Lower lobe of right lung (tissue), 2 donors: ENCODE measurements around the gene FGF14. TPM values are rescaled to one million over a fixed set of nuclear protein-coding genes. Genes with fewer than 3 reads are reported as not detected.

ENCODE experiments used
- ATAC-seq, 2 donors: fragments of 200-7000 bp; cut with Tn5 transposase; one replicate each; pipeline ENCODE4 v1.9.1; 2020 to 2022; ENCODE audit warnings: mild to moderate bottlenecking in 2 of 2, moderate library complexity in 2 of 2
- DNase-seq: peaks from one replicate; pipeline ENCODE4 v3.0.0-alpha.2; 2020
- H3K27ac ChIP-seq: fragments of 200-600 bp; one replicate; pipeline ENCODE4 v1.8.0; 2022
- H3K27me3 ChIP-seq: fragments of 200-600 bp; one replicate; pipeline ENCODE4 v1.8.0; 2022; ENCODE audit warnings: low read depth
- H3K36me3 ChIP-seq: fragments of 200-600 bp; one replicate; pipeline ENCODE4 v1.8.0; 2022; ENCODE audit warnings: mild to moderate bottlenecking
- H3K4me1 ChIP-seq: fragments of 200-600 bp; one replicate; pipeline ENCODE4 v1.8.0; 2022
- H3K4me3 ChIP-seq: fragments of 200-600 bp; one replicate; pipeline ENCODE4 v1.8.0; 2022; ENCODE audit warnings: mild to moderate bottlenecking
- H3K9me3 ChIP-seq: fragments of 200-600 bp; one replicate; pipeline ENCODE4 v1.8.0; 2022
- intact Hi-C: fragments of 100-400 bp; cut with DNase I; formaldehyde crosslinking; loops from one replicate; pipeline ENCODE4 v1.11.0; 2022
- total RNA-seq: library from RNA; stranded (reverse); fragmentation: NEBNext Ultra II Directional; extraction: Animal tissue kit (Norgen Biotek cat#: 25700); gene quantifications from one replicate; pipeline ENCODE4 v1.2.1, GENCODE V29; 2021
- TF ChIP-seq, protein P1 (sequence below): fragments of 200-600 bp; IDR thresholded peaks from one replicate; pipeline ENCODE4 v1.8.0; 2022; ENCODE audit warnings: antibody characterized with exemption, mild to moderate bottlenecking
- donor health status: DM: no; HTN: yes; CAD: no; lungs with severe emphysema.

Gene FGF14
- total RNA-seq, 1 donor from 2014 or later: 5.0 TPM

DNA sequence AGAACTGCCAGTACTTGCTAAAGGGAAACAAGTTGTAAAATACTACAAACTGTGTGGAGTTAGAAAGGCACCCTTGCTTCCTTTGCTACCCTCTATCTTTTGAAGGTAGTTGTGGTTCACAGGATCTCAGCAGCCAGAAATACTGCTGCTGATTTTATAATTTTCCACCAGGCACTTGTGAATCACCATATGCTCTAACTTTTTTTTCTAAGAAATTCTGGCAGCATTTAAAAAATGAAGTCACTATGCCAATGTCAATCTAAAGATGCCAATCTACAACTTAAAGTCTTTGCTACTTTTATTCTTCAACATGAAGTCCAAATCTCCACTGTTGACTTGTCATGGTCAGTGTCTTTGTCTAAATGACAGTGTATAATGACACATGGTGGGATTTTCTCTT, 621.6 kb downstream of the FGF14 start:
- Histone ChIP-seq H3K4me3 (no peak overlapping the region), H3K9me3 (no peaks in the 10 kb centered on the region), H3K36me3 (no peaks in the 10 kb centered on the region), H3K27me3 (no peaks in the 10 kb centered on the region), H3K27ac (no peak overlapping the region), H3K4me1 (no peaks in the 10 kb centered on the region)
- no peak for DNase-seq
- intact Hi-C loops: no loop called here
- TF ChIP-seq, protein P1, sequence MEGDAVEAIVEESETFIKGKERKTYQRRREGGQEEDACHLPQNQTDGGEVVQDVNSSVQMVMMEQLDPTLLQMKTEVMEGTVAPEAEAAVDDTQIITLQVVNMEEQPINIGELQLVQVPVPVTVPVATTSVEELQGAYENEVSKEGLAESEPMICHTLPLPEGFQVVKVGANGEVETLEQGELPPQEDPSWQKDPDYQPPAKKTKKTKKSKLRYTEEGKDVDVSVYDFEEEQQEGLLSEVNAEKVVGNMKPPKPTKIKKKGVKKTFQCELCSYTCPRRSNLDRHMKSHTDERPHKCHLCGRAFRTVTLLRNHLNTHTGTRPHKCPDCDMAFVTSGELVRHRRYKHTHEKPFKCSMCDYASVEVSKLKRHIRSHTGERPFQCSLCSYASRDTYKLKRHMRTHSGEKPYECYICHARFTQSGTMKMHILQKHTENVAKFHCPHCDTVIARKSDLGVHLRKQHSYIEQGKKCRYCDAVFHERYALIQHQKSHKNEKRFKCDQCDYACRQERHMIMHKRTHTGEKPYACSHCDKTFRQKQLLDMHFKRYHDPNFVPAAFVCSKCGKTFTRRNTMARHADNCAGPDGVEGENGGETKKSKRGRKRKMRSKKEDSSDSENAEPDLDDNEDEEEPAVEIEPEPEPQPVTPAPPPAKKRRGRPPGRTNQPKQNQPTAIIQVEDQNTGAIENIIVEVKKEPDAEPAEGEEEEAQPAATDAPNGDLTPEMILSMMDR: no peak
- ATAC-seq: no peak

DNA sequence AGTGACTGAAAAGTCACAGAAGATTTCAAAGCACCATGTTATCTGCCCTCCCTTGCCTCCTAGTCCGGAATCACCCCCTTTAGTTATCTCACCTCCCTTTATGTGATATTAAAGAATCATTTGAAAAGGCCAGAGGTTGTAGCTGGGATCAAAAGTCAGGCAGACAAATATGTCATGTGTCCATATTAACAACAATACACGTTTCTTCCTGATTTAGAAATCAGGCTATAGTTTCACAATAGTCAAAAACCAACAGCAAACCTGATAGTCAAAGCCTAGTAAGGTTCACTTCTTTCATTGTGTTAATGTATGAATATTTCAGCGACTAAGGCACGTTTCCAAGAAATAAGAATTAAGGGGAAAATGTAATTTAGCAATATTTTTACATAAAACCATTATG, 622.7 kb downstream of the FGF14 start:
- no peak overlapping the region for H3K27ac ChIP-seq
- H3K36me3 ChIP-seq: no peaks in the 10 kb centered on the region
- H3K4me3 ChIP-seq: no peak overlapping the region

GRCh38 chr13:101775267-101775666, 626.6 kb downstream of the FGF14 start:
- no peak for ATAC-seq

More for the DNA sequence above, 622.7 kb downstream of the FGF14 start:
- no peak for ATAC-seq
- DNase-seq: no peak
- TF ChIP-seq, protein P1: no peak
- no peaks in the 10 kb centered on the region for H3K4me1 ChIP-seq
- H3K27me3 ChIP-seq: no peaks in the 10 kb centered on the region
- no peaks in the 10 kb centered on the region for H3K9me3 ChIP-seq
- intact Hi-C loops: no loop called here

DNA sequence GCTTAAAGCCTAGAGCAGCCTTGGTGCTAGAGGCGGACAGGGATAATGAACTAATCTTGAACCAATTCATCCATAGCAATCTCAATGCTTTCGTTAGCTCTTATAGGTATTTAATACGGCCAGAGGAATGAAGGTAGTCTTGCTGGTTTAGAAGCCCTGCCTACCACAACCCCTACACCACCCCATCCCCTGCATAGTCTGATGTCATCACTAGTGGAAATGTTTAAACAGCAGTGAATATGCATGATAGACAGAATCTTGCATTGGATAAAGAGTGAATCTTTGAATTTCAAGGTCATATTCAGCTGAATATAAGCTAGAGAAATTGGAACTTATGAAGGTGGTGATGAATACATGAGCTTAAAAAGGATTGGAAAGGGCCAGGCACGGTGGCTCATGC, 627.5 kb downstream of the FGF14 start:
- Histone ChIP-seq H3K9me3 (no peaks in the 10 kb centered on the region), H3K27me3 (no peaks in the 10 kb centered on the region), H3K4me3 (no peak overlapping the region), H3K36me3 (no peaks in the 10 kb centered on the region), H3K4me1 (no peaks in the 10 kb centered on the region), H3K27ac (no peak overlapping the region)
- DNase-seq (no peak), ATAC-seq (no peak)
- intact Hi-C loops: no loop called here
- TF ChIP-seq, protein P1: no peak

More at GRCh38 chr13:101775267-101775666, 626.6 kb downstream of the FGF14 start:
- H3K9me3 ChIP-seq: no peaks in the 10 kb centered on the region
- intact Hi-C loops: no loop called here
- TF ChIP-seq, protein P1: no peak
- H3K27ac ChIP-seq: no peak overlapping the region
- H3K27me3 ChIP-seq: no peaks in the 10 kb centered on the region
- DNase-seq: no peak
- no peaks in the 10 kb centered on the region for H3K36me3 ChIP-seq
- H3K4me1 ChIP-seq: no peaks in the 10 kb centered on the region
- H3K4me3 ChIP-seq: no peak overlapping the region

DNA sequence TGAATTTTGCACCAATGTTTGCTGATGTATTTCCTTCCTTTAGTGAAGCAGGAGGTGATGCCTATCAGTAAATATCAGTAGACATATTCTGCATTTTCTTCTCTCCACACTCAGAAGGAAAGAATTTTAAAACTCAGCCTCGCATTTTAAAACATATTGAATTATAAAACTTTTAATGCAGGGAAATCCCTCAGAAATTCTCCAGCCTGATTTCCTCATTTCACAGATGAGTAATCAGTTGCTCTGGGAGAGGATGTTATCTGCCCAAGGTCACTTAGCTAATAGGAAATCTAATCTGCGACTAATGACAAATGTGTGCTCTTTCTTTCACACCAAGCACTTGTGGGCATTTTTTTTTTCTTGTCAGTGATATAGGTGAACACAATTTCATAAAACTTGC, 628.8 kb downstream of the FGF14 start:
- ATAC-seq: no peak
- Histone ChIP-seq H3K9me3 (no peaks in the 10 kb centered on the region), H3K4me3 (no peak overlapping the region), H3K4me1 (no peaks in the 10 kb centered on the region), H3K27ac (no peak overlapping the region), H3K36me3 (no peaks in the 10 kb centered on the region), H3K27me3 (no peaks in the 10 kb centered on the region)
- TF ChIP-seq, protein P1: no peak
- intact Hi-C loops: no loop called here
- no peak for DNase-seq

GRCh38 chr13:101767131-101767530, 634.7 kb downstream of the FGF14 start:
- no peak overlapping the region for H3K4me3 ChIP-seq
- no peaks in the 10 kb centered on the region for H3K36me3 ChIP-seq
- ATAC-seq: no peak
- no peak for DNase-seq
- H3K9me3 ChIP-seq: no peaks in the 10 kb centered on the region
- no peaks in the 10 kb centered on the region for H3K4me1 ChIP-seq
- intact Hi-C loops: no loop called here
- TF ChIP-seq, protein P1: no peak
- H3K27me3 ChIP-seq: no peaks in the 10 kb centered on the region
- H3K27ac ChIP-seq: no peak overlapping the region
